GM19397 (cell line): ENCODE data around the gene ACP5.

ENCODE experiments used
- ATAC-seq: cut with Tn5 transposase; IDR thresholded peaks from one replicate; pipeline ENCODE4 v1.9.1; 2021; ENCODE audit warnings: mild to moderate bottlenecking, moderate library complexity; ENCODE audit not compliant: unreplicated experiment

The ACP5 gene

DNA sequence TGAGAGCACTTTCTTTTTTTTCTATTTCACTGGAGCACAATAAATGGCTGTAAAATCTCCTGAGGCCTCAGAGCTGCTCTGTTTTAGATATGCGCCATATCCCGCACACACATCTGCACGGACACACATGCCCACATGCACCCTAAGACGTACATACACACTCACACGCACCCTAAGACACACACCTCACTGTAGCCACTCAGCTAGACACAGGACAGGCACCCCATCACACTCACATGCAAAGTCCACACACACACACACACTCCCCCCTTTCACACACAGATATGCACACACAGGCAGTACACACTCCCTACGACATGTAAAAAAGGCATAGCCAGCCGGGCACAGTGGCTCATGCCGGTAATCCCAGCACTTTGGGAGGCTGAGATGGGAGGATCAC is 27.2 kb downstream of the ACP5 start:
- ATAC-seq = no peak

DNA sequence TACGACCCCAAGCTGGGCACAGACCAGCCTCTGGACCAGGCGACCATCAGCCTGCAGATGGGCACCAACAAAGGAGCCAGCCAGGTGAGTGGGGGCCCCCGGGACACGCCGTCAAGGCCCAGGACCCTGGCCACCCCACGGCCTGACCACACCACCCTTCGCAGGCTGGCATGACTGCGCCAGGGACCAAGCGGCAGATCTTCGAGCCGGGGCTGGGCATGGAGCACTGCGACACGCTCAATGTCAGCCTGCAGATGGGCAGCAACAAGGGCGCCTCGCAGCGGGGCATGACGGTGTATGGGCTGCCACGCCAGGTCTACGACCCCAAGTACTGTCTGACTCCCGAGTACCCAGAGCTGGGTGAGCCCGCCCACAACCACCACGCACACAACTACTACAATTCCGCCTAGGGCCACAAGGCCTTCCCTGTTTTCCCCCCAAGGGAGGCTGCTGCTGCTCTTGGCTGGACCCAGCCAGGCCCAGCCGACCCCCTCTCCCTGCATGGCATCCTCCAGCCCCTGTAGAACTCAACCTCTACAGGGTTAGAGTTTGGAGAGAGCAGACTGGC is 28.0 kb downstream of the ACP5 start:
- ATAC-seq = no peak

- no peak for ATAC-seq
Observed at GRCh38 chr19:11547929-11548700, 29.3 kb downstream of the ACP5 start.

GRCh38 chr19:11541238-11541637 is 36.2 kb downstream of the ACP5 start:
- no peak for ATAC-seq

- ATAC-seq = no peak
Observed at GRCh38 chr19:11540645-11541044, 36.8 kb downstream of the ACP5 start.

- no peak for ATAC-seq
Observed at GRCh38 chr19:11539495-11540365, 37.7 kb downstream of the ACP5 start.

DNA sequence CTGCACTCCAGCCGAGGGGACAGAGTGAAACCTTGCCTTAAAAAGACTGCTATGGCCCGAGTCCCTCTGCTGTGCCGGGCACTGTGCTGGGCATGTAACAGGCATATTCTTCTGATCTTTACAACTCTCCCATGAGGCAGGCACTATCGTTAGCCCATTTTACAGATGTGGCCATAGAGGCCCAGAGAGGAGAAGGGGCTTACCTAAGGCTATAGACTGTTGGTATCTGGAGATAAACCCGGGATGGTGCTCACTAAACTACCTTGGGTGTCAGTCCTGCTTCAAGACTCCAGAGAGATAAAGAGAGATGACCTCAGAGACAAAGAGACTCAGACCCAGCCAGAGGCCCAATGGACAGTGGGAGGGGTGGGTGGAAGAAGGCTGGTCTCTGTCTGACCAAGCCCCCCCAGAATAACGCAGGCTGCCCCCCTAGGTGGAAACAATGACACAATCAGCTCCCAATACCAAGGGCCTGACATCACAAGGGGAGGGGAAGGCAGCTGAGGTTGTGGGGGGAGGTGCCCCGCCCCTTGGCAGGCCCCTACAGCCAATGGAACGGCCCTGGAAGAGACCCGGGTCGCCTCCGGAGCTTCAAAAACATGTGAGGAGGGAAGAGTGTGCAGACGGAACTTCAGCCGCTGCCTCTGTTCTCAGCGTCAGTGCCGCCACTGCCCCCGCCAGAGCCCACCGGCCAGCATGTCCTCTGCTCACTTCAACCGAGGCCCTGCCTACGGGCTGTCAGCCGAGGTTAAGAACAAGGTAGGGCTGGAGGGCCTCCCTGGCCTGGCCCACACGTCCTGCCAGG is 39.0 kb downstream of the ACP5 start, which contains the start of gene CNN1:
TSS of gene CNN1 (plus strand) at position 620 of the 805 bp plus-strand sequence. CDS start at position 697, 77 bp downstream.
- ATAC-seq = no peak

GRCh38 chr19:11535792-11536595 is 41.5 kb downstream of the ACP5 start:
- peak; percentile 76 for ATAC-seq

DNA sequence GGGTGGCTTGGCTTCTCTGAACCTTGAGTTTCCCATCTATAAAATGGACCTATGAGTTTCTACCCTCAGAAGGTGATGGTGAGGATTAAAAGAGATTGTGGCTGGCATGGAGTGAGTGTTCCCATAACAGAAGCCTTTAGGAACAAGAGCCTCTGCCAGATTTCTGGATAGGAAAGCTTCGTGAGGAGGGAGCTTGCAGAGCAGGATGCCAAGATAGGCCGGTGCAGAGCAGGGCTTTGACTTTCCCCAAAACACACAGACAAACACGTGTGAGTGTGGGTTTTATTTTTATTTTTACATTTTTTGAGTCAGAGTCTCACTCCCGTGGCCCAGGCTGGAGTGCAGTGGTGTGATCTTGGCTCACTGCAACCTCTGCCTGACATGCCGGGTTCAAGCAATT is 42.5 kb downstream of the ACP5 start:
- no peak for ATAC-seq

DNA sequence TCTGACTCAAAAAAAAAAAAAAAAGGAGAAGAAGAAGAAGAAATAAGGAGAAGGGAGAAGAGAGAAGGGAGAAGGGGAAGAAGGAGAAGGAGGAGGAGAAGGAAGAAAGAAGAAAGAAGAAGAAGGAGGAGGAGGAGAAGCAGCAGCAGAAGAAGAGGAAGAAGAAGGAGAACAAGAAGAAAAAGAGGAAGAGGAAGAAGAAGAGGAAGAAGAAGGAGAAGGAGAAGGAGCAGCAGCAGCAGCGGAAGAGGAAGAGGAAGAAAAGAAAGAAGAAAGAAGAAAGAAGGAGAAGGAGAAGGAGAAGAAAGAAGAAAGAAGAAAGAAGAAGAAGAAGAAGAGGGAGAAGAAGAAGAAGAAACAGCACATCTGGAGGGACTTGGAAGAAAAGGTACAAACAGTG is 42.9 kb downstream of the ACP5 start:
- no peak for ATAC-seq

GRCh38 chr19:11530432-11530831 is 47.0 kb downstream of the ACP5 start:
- no peak for ATAC-seq

DNA sequence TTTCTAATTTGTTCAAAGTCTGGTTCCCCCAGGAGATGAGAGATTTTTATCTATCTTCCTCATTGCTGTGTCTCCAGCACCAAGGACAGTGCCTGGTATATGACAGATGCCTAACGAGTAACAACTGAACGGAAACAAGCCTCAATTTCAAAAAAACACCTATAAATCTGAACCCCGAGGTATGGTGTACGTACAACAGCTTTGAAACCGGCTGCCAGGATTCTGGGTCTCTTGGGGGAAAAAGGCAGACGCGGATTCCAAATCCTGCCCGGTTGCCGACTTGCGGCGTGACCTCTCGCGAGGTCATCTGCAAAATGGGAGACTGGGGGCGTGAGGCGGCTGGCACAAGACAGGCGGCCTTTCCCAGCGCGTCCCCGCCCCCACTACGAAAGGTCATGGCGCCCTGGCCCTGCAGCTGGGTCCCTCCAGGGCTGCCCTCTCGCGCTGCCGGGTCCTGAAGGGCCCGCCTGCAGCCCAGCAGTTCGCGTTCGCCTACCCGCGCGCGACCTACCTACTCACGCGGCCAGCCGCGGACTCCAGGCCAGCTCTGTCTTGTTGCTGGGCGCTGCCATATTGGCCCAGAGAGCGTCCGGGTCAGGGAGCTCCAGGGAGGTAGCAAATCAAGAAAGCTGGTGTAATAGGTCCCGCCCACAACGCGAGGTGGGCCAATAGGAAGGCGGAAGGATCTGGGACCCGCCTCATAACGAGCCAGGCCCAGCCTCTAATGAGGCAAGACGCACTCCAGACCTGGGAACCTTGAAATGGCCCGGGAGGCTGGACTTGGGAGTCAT is 48.7 kb downstream of the ACP5 start, which contains the start of gene ECSIT:
TSS of gene ECSIT (minus strand) at position 584 of the 791 bp plus-strand sequence. CDS start 9,964 bp downstream, outside the sequence.
- ATAC-seq = peak; percentile 95
